Nephron (organoid): ENCODE data around the gene DNAJC25.

Experiments used
- H3K27ac Mint-ChIP-seq, 3 experiments: 2 replicates each; pipeline ENCODE4 v1.8.0; 2020; ENCODE audit warnings: mixed read lengths in 3 of 3, mild to moderate bottlenecking in 2 of 3, moderate library complexity in 1 of 3
- H3K27me3 Mint-ChIP-seq: 2 replicates; pipeline ENCODE4 v1.8.0; 2021; ENCODE audit warnings: low read depth, mild to moderate bottlenecking, moderate library complexity, mixed read lengths
- H3K36me3 Mint-ChIP-seq: 2 replicates; pipeline ENCODE4 v1.8.0; 2020; ENCODE audit warnings: low read depth, mixed read lengths
- H3K4me1 Mint-ChIP-seq: 2 replicates; pipeline ENCODE4 v1.8.0; 2020; ENCODE audit warnings: mixed read lengths
- H3K4me3 Mint-ChIP-seq, 3 experiments: 2 replicates each; pipeline ENCODE4 v1.8.0; 2020; ENCODE audit warnings: mild to moderate bottlenecking in 3 of 3, mixed read lengths in 3 of 3, moderate library complexity in 2 of 3
- H3K9me3 Mint-ChIP-seq: 2 replicates; pipeline ENCODE4 v1.8.0; 2020; ENCODE audit warnings: mixed read lengths
- TF ChIP-seq, protein P1 (sequence below), 3 experiments: fragments of 200-600 bp; sonication (generic); IDR thresholded peaks; one replicate each; pipeline ENCODE4 v1.5.0; 2021; ENCODE audit warnings: antibody characterized with exemption in 3 of 3; ENCODE audit not compliant: unreplicated experiment in 3 of 3

Gene DNAJC25

DNA sequence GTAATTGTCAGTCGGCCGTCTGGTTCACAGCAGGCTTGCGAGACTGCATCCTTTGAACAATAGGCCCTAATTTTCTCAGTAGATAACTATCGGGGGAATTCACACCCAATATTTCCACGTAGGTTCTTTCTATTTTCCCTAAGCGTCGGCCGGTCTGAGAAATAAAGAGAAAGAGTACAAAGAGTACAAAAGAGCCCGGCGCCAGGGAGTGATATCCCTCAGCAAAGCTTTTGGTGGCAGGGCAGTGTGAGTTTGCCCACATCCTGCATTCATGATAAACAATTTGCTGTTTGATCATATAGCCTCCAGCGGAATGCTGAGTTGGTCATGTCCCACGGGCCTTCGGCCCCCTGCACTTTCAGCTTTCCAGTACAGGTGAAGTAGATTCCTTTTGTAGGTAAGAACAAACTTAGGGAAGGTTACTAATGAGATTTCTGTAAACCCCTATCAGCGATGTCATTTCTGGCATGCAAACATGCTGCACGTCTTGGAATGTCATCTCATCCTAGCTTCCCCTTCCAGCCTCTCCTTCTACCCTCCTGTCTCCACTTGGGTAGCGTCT, 27.0 kb upstream of the DNAJC25 start:
- H3K4me1 Mint-ChIP-seq: peaks cover 23% of the 10 kb centered on the region
- H3K4me3 Mint-ChIP-seq: no peak overlapping the region
- no peaks in the 10 kb centered on the region for H3K36me3 Mint-ChIP-seq
- no peaks in the 10 kb centered on the region for H3K9me3 Mint-ChIP-seq
- TF ChIP-seq, protein P1, sequence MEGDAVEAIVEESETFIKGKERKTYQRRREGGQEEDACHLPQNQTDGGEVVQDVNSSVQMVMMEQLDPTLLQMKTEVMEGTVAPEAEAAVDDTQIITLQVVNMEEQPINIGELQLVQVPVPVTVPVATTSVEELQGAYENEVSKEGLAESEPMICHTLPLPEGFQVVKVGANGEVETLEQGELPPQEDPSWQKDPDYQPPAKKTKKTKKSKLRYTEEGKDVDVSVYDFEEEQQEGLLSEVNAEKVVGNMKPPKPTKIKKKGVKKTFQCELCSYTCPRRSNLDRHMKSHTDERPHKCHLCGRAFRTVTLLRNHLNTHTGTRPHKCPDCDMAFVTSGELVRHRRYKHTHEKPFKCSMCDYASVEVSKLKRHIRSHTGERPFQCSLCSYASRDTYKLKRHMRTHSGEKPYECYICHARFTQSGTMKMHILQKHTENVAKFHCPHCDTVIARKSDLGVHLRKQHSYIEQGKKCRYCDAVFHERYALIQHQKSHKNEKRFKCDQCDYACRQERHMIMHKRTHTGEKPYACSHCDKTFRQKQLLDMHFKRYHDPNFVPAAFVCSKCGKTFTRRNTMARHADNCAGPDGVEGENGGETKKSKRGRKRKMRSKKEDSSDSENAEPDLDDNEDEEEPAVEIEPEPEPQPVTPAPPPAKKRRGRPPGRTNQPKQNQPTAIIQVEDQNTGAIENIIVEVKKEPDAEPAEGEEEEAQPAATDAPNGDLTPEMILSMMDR (IDR thresholded peaks at IDR 0.05; ENCODE audit: unreplicated experiment in 3 of 3): no peak
- H3K27ac Mint-ChIP-seq: peak overlapping the region; percentile 81 to 92 (median 90)
- H3K27me3 Mint-ChIP-seq: no peaks in the 10 kb centered on the region

DNA sequence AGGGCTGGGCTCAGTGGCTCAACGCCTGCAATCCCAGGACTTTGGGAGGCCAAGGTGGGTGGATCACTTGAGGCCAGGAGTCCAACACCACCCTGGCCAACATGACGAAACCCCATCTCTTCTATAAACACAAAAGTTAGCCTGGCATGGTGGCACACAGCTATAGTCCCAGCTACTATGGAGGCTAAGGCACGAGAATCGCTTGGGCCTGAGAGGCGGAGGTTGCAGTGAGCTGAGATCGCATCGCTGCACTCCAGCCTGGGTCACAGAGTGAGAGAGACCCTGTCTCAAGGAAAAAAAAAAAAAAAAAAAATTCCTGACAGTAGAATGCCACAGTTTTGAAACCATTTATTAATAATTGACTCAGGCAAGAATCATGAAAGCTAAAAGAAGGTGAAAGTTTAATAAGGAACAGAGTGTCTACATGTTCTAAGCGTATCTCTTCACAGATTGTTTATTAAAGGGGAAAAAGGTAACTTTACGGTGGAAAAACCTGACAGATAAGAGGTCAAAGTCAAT, 26.0 kb upstream of the DNAJC25 start:
- Mint-ChIP-seq H3K4me3 (peak overlapping the region in 2 of 3 experiments; percentile 8 to 13), H3K9me3 (no peaks in the 10 kb centered on the region)
- TF ChIP-seq, protein P1 (IDR thresholded peaks at IDR 0.05; ENCODE audit: unreplicated experiment in 3 of 3): no peak

DNA sequence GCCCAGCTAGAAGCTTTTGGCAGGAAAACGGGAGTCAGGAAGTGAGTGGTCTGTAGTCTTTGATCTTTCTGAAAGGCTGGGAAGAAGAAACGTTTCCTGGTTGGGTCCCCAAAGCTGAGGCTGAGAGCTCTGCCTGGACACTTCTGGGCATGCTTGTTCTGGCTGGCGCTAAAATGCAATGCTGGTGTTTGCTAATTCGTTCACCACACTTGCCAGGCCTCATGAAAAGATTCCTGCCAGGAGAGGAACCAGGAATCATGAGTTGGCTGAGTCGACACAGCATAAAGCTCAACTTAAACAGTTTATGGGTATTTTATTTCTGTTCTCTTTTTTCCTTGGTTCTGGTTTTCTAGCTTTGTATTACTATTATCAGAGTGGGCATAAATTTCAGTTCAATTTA, 21.0 kb upstream of the DNAJC25 start:
- Mint-ChIP-seq H3K4me3 (no peak overlapping the region), H3K36me3 (no peaks in the 10 kb centered on the region)

More for the DNA sequence above, 26.0 kb upstream of the DNAJC25 start:
- Mint-ChIP-seq H3K4me1 (peaks cover 19% of the 10 kb centered on the region), H3K27me3 (no peaks in the 10 kb centered on the region), H3K27ac (peak overlapping the region; percentile 81 to 92 (median 90)), H3K36me3 (no peaks in the 10 kb centered on the region)

DNA sequence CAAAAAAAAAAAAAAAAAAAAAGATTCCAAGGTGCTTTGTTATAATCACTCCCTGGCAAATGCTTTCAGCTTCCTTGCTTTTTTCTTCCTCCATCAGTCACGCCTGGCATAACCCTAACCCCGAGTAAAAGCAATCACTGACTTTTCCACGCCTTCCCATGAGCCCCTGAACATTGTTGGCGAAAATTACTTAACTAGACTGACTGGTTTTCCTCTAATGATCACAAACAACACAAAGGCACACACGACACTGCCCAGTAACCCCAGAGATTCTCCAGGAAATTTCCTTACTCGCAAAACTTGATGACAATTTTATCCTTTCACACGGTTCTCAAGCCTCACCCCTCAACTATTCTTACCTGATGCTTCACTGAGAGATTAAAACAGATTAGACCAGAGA, 20.3 kb upstream of the DNAJC25 start:
- peaks cover under 1% of the 10 kb centered on the region for H3K9me3 Mint-ChIP-seq
- peak overlapping the region; percentile 86 to 92 (median 89) for H3K27ac Mint-ChIP-seq
- H3K4me3 Mint-ChIP-seq: peak overlapping the region in 1 of 3 experiments; percentile 2
- H3K36me3 Mint-ChIP-seq: no peaks in the 10 kb centered on the region
- peaks cover 18% of the 10 kb centered on the region for H3K4me1 Mint-ChIP-seq
- TF ChIP-seq, protein P1 (IDR thresholded peaks at IDR 0.05; ENCODE audit: unreplicated experiment in 3 of 3): no peak
- peaks cover 4% of the 10 kb centered on the region for H3K27me3 Mint-ChIP-seq

More for the DNA sequence above, 21.0 kb upstream of the DNAJC25 start:
- no peaks in the 10 kb centered on the region for H3K9me3 Mint-ChIP-seq
- H3K27me3 Mint-ChIP-seq: peaks cover 4% of the 10 kb centered on the region
- peaks cover 11% of the 10 kb centered on the region for H3K4me1 Mint-ChIP-seq
- TF ChIP-seq, protein P1 (IDR thresholded peaks at IDR 0.05; ENCODE audit: unreplicated experiment in 3 of 3): no peak
- peak overlapping the region; percentile 86 to 92 (median 89) for H3K27ac Mint-ChIP-seq

DNA sequence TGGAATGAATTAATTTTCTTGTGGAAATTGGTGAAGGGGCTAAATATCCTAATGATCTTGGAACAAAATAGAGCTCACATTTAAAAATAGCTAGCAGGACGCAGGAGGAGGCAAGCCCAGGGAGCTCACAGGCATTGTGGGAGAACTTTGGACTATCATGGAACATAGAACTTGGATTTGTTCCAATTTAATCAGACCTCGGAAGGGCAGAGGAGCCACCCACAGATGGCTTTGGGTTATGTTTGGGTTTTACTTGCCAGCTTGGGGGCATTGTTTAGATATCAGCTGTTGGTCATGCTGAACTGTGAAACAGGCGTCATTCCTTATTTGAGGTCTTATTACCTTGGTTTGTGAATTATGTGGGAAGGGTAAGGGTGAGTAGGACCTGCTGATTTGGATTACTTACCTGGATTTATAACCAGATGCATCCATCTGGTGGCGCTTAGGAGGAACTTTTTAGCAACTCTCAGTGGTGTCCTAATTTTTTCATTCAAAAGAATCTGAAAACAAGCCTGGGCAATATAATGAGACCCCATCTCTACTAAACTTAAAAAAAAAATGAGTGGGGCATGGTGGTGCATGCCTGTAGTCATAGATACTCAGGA, 17.6 kb upstream of the DNAJC25 start:
- TF ChIP-seq, protein P1 (IDR thresholded peaks at IDR 0.05; ENCODE audit: unreplicated experiment in 3 of 3): no peak
- Mint-ChIP-seq H3K36me3 (no peaks in the 10 kb centered on the region), H3K27me3 (peaks cover 4% of the 10 kb centered on the region), H3K4me3 (peak overlapping the region in 1 of 3 experiments; percentile 15), H3K9me3 (peaks cover 5% of the 10 kb centered on the region), H3K4me1 (peaks cover 25% of the 10 kb centered on the region), H3K27ac (peak overlapping the region; percentile 61 to 81 (median 79))
